GM23338 (cell line): ENCODE measurements around the gene HSD17B11. TPM values are rescaled to one million over a fixed set of nuclear protein-coding genes. Genes with fewer than 3 reads are reported as not detected.
A peak's percentile ranks its signal among the peaks of the same experiment; 100 is the strongest.
"Not testable (repeated sequence)": the region's sequence is repeated elsewhere in the genome, so short reads cannot be mapped to it uniquely, and the experiment has no call there.

Experiments used
- ATAC-seq: fragments of 200-7000 bp; cut with Tn5 transposase; 3 replicates; pipeline ENCODE4 v1.9.1; 2020
- DNase-seq: peaks from one replicate; pipeline ENCODE4 v3.0.0-alpha.2; 2015; ENCODE audit warnings: low spot score
- H2AFZ ChIP-seq: fragments of 200-600 bp; sonication (generic); 2 replicates; pipeline ENCODE4 v1.8.0; 2016; ENCODE audit warnings: antibody characterized with exemption, mild to moderate bottlenecking, moderate library complexity
- H3F3A ChIP-seq: fragments of 200-600 bp; sonication (generic); replicated peaks from 2 replicates; pipeline ENCODE4 v1.8.0; 2017; ENCODE audit warnings: antibody characterized with exemption, mixed run types, low read depth
- H3K27ac ChIP-seq: fragments of 200-600 bp; sonication (generic); 2 replicates; pipeline ENCODE4 v1.6.1; 2016; ENCODE audit warnings: low read depth
- H3K27me3 ChIP-seq: fragments of 200-600 bp; sonication (generic); 2 replicates; pipeline ENCODE4 v1.8.0; 2016; ENCODE audit warnings: mild to moderate bottlenecking, mixed run types, moderate library complexity; ENCODE audit not compliant: insufficient read depth
- H3K36me3 ChIP-seq: fragments of 200-600 bp; sonication (generic); 2 replicates; pipeline ENCODE4 v1.8.0; 2016; ENCODE audit warnings: mild to moderate bottlenecking; ENCODE audit not compliant: insufficient read depth
- H3K4me1 ChIP-seq: fragments of 200-600 bp; sonication (generic); 2 replicates; pipeline ENCODE4 v1.8.0; 2016; ENCODE audit warnings: mild to moderate bottlenecking, moderate library complexity; ENCODE audit not compliant: insufficient read depth
- H3K4me2 ChIP-seq: fragments of 200-600 bp; sonication (generic); 2 replicates; pipeline ENCODE4 v1.7.1; 2017; ENCODE audit warnings: mixed run types
- H3K4me3 ChIP-seq: fragments of 200-600 bp; sonication (generic); 2 replicates; pipeline ENCODE4 v1.6.1; 2016; ENCODE audit warnings: mixed run types
- H3K79me2 ChIP-seq: fragments of 200-600 bp; sonication (generic); replicated peaks from 2 replicates; pipeline ENCODE4 v1.8.0; 2017; ENCODE audit warnings: mild to moderate bottlenecking; ENCODE audit not compliant: insufficient read depth
- H3K9me2 ChIP-seq: fragments of 200-600 bp; sonication (generic); 2 replicates; pipeline ENCODE4 v1.8.0; 2017; ENCODE audit not compliant: insufficient read depth
- H4K20me1 ChIP-seq: fragments of 200-600 bp; sonication (generic); replicated peaks from 2 replicates; pipeline ENCODE4 v1.8.0; 2017; ENCODE audit warnings: mild to moderate bottlenecking; ENCODE audit not compliant: insufficient read depth
- H3K27ac Mint-ChIP-seq: 2 replicates; pipeline ENCODE4 v1.8.0; 2020; ENCODE audit warnings: inconsistent platforms, mild to moderate bottlenecking, moderate library complexity, mixed read lengths
- H3K27me3 Mint-ChIP-seq: 3 replicates; pipeline ENCODE4 v1.8.0; 2022; ENCODE audit warnings: low read depth, mild to moderate bottlenecking, moderate library complexity, mixed read lengths, inconsistent platforms; ENCODE audit not compliant: insufficient read depth, poor library complexity
- H3K36me3 Mint-ChIP-seq: 3 replicates; pipeline ENCODE4 v1.8.0; 2021; ENCODE audit warnings: low read depth, mild to moderate bottlenecking, inconsistent platforms, moderate library complexity, mixed read lengths
- H3K4me1 Mint-ChIP-seq: 3 replicates; pipeline ENCODE4 v1.8.0; 2020; ENCODE audit warnings: mild to moderate bottlenecking, inconsistent platforms, mixed read lengths
- H3K4me3 Mint-ChIP-seq: 3 replicates; pipeline ENCODE4 v1.8.0; 2021; ENCODE audit warnings: moderate library complexity, mild to moderate bottlenecking, inconsistent platforms, mixed read lengths
- H3K9me3 Mint-ChIP-seq: 3 replicates; pipeline ENCODE4 v1.8.0; 2020; ENCODE audit warnings: moderate library complexity, mild to moderate bottlenecking, inconsistent platforms, mixed read lengths
- CREB1 ChIP-seq: fragments of 250-450 bp; sonication (Bioruptor Pico); IDR thresholded peaks from 2 replicates; pipeline ENCODE4 v1.5.0; 2020; ENCODE audit warnings: low read depth, mild to moderate bottlenecking, moderate library complexity
- ETS1 ChIP-seq: IDR thresholded peaks from 2 replicates; pipeline ENCODE4 v1.6.1; 2016; ENCODE audit warnings: antibody characterized with exemption
- EZH2 ChIP-seq: fragments of 200-600 bp; sonication (generic); IDR thresholded peaks from one replicate; pipeline ENCODE4 v1.8.0; 2017; ENCODE audit warnings: antibody characterized with exemption, mild to moderate bottlenecking, low read depth; ENCODE audit not compliant: unreplicated experiment
- EZH2phosphoT487 ChIP-seq: fragments of 200-600 bp; sonication (generic); IDR thresholded peaks from one replicate; pipeline ENCODE4 v1.8.1; 2018; ENCODE audit warnings: antibody characterized with exemption; ENCODE audit not compliant: unreplicated experiment
- JUNB ChIP-seq: IDR thresholded peaks from one replicate; pipeline ENCODE4 v1.6.1; 2016; ENCODE audit warnings: antibody characterized with exemption; ENCODE audit not compliant: unreplicated experiment
- NANOG ChIP-seq: IDR thresholded peaks from 2 replicates; pipeline ENCODE4 v1.6.1; 2016; ENCODE audit warnings: antibody characterized with exemption, borderline replicate concordance
- POLR2AphosphoS5 ChIP-seq: IDR thresholded peaks from 2 replicates; pipeline ENCODE4 v1.6.1; 2016; ENCODE audit warnings: antibody characterized with exemption, low read depth
- ZNF331 ChIP-seq: fragments of 250-450 bp; sonication (Bioruptor Pico); IDR thresholded peaks from 2 replicates; pipeline ENCODE4 v1.5.0; 2020; ENCODE audit warnings: low read depth, mild to moderate bottlenecking, moderate library complexity
- polyA plus RNA-seq: library from polyadenylated mRNA; unstranded; fragments of >200 nt; fragmentation: Nextera tagmentation; extraction: Ambion mirVana; gene quantifications from 2 replicates; pipeline ENCODE4 v1.2.1, GENCODE V29; 2016
- total RNA-seq: library from RNA; depleted of rRNA; stranded (reverse); fragments of >200 nt; shearing (Covaris generic); gene quantifications from 2 replicates; pipeline ENCODE4 v1.2.3, GENCODE V29; 2014
- TF ChIP-seq, protein P1 (sequence below): IDR thresholded peaks from one replicate; pipeline ENCODE4 v1.6.1; 2018; ENCODE audit warnings: antibody characterized with exemption; ENCODE audit not compliant: unreplicated experiment

The HSD17B11 gene
- total and polyA plus RNA-seq, 2 experiments from 2014 or later = 9.7 to 14.8 TPM

DNA sequence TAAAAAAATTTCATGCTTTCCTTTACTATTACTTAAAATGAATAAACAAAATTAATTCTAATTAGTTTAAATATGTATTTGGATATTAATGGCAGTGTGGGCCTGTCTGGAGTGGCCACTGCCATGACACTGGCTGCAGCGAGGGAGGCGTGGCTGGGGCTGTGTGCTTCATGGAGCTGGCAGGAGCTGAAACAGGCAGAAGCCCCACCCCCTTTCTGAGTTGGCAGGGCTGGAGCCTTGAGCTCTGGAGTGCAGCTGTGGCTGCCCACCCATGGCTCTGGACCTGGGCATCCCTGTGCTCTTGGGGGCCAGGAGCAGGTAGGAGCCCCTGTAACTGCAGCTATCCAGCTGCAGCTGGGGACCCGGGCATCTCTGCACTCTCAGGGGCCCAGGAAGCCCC, 8.2 kb upstream of the HSD17B11 start:
- Histone ChIP-seq H3K27ac (no peak overlapping the region), H3K4me2 (no peak overlapping the region), H3K36me3 (no peaks in the 10 kb centered on the region), H3K27me3 (no peaks in the 10 kb centered on the region), H3K4me3 (no peak overlapping the region), H3K4me1 (no peaks in the 10 kb centered on the region), H2AFZ (no peak overlapping the region), H3F3A (no peaks in the 10 kb centered on the region), H3K9me2 (no peaks in the 10 kb centered on the region), H3K79me2 (no peaks in the 10 kb centered on the region), H4K20me1 (no peaks in the 10 kb centered on the region)
- H3K27me3 Mint-ChIP-seq = no peaks in the 10 kb centered on the region
- no peak for TF ChIP-seq ZNF331 (CRISPR knock-in tag)
- no peak for TF ChIP-seq JUNB
- TF ChIP-seq EZH2phosphoT487 = no peak
- TF ChIP-seq EZH2 = no peak
- TF ChIP-seq POLR2AphosphoS5 = no peak
- peak; percentile 71 for ATAC-seq
- no peak overlapping the region for H3K4me3 Mint-ChIP-seq
- H3K27ac Mint-ChIP-seq = no peak overlapping the region
- H3K4me1 Mint-ChIP-seq = no peaks in the 10 kb centered on the region
- peaks cover 7% of the 10 kb centered on the region; the same call in 2 of the 3 replicates for H3K36me3 Mint-ChIP-seq
- peaks cover 19% of the 10 kb centered on the region; the same call in 2 of the 3 replicates for H3K9me3 Mint-ChIP-seq
- no peak for DNase-seq

DNA sequence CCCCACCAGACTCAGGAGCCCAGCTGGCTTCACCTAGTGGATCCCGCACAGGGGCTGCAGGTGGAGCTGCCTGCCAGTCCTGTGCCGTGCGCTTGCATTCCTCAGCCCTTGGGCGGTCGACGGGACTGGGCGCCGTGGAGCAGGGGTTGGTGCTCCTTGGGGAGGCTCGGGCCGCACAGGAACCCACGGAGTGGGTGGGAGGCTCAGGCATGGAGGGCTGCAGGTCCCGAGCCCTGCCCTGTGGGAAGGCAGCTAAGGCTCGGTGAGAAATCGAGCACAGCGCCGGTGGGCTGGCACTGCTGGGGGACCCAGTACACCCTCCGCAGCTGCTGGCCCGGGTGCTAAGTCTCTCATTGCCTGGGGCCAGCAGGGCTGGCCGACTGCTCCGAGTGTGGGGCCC, 4.9 kb upstream of the HSD17B11 start:
- H3K27me3 Mint-ChIP-seq, H3K27ac ChIP-seq, H3K9me3 Mint-ChIP-seq, H3K4me3 Mint-ChIP-seq, H3K9me2 ChIP-seq, DNase-seq, H3K4me3 ChIP-seq, H3F3A ChIP-seq, H3K27me3 ChIP-seq, H3K4me1 ChIP-seq, H3K4me2 ChIP-seq, H3K36me3 Mint-ChIP-seq, H4K20me1 ChIP-seq, ATAC-seq, H3K27ac Mint-ChIP-seq, H2AFZ ChIP-seq, H3K4me1 Mint-ChIP-seq, H3K36me3 ChIP-seq, H3K79me2 ChIP-seq: not testable (repeated sequence)

DNA sequence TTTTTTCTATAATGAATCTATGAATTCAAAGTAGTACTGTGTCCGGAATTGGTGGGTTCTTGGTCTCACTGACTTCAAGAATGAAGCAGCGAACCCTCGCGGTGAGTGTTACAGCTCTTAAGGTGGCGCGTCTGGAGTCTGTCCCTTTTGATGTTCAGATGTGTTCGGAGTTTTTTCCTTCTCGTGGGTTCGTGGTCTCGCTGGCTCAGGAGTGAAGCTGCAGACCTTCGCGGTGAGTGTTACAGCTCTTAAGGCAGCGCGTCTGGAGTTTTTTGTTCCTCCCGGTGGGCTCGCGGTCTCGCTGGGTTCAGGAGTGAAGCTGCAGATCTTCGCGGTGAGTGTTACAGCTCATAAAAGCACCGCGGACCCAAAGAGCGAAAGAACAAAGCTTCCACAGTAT, 4.1 kb upstream of the HSD17B11 start:
- H3K79me2 ChIP-seq, H3K4me1 ChIP-seq, H3K4me1 Mint-ChIP-seq, H3K27ac ChIP-seq, H3K9me3 Mint-ChIP-seq, ATAC-seq, H3K4me3 Mint-ChIP-seq, H3K9me2 ChIP-seq, H2AFZ ChIP-seq, H3K27me3 ChIP-seq, H4K20me1 ChIP-seq, H3K27ac Mint-ChIP-seq, H3K27me3 Mint-ChIP-seq, DNase-seq, H3K4me2 ChIP-seq, H3F3A ChIP-seq, H3K36me3 Mint-ChIP-seq, H3K4me3 ChIP-seq, H3K36me3 ChIP-seq: not testable (repeated sequence)

- ATAC-seq = no peak
- 0 out of 2 replicates have a peak overlapping the region, but pooled peaks have one; percentile 84 for H3K4me2 ChIP-seq
- TF ChIP-seq NANOG (no peak), EZH2phosphoT487 (no peak), EZH2 (no peak), ETS1 (no peak), CREB1 (CRISPR knock-in tag) (no peak)
- TF ChIP-seq, protein P1, sequence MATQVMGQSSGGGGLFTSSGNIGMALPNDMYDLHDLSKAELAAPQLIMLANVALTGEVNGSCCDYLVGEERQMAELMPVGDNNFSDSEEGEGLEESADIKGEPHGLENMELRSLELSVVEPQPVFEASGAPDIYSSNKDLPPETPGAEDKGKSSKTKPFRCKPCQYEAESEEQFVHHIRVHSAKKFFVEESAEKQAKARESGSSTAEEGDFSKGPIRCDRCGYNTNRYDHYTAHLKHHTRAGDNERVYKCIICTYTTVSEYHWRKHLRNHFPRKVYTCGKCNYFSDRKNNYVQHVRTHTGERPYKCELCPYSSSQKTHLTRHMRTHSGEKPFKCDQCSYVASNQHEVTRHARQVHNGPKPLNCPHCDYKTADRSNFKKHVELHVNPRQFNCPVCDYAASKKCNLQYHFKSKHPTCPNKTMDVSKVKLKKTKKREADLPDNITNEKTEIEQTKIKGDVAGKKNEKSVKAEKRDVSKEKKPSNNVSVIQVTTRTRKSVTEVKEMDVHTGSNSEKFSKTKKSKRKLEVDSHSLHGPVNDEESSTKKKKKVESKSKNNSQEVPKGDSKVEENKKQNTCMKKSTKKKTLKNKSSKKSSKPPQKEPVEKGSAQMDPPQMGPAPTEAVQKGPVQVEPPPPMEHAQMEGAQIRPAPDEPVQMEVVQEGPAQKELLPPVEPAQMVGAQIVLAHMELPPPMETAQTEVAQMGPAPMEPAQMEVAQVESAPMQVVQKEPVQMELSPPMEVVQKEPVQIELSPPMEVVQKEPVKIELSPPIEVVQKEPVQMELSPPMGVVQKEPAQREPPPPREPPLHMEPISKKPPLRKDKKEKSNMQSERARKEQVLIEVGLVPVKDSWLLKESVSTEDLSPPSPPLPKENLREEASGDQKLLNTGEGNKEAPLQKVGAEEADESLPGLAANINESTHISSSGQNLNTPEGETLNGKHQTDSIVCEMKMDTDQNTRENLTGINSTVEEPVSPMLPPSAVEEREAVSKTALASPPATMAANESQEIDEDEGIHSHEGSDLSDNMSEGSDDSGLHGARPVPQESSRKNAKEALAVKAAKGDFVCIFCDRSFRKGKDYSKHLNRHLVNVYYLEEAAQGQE = no peak
Observed at GRCh38 chr4:87392183-87392582, 1.2 kb upstream of the HSD17B11 start.

More at GRCh38 chr4:87392183-87392582, 1.2 kb upstream of the HSD17B11 start:
- no peaks in the 10 kb centered on the region for H3K27me3 ChIP-seq
- H2AFZ ChIP-seq = no peak overlapping the region
- H3K36me3 ChIP-seq = no peaks in the 10 kb centered on the region
- no peaks in the 10 kb centered on the region for H3K4me1 ChIP-seq
- peaks cover 4% of the 10 kb centered on the region; the same call in 1 of the 2 replicates for H3K9me2 ChIP-seq
- no peaks in the 10 kb centered on the region for H4K20me1 ChIP-seq
- no peak overlapping the region for H3K4me3 ChIP-seq
- H3K79me2 ChIP-seq = peaks cover 17% of the 10 kb centered on the region; the same call in 1 of the 2 replicates
- no peak overlapping the region for H3K27ac ChIP-seq
- H3K9me3 Mint-ChIP-seq = peaks cover 4% of the 10 kb centered on the region; the same call in 1 of the 3 replicates
- no peak for DNase-seq
- no peak overlapping the region for H3K27ac Mint-ChIP-seq
- H3K4me1 Mint-ChIP-seq = peaks cover 3% of the 10 kb centered on the region; the same call in 1 of the 3 replicates
- no peak overlapping the region for H3K4me3 Mint-ChIP-seq
- H3K36me3 Mint-ChIP-seq = peaks cover 9% of the 10 kb centered on the region
- peaks cover 2% of the 10 kb centered on the region for H3K27me3 Mint-ChIP-seq
- no peaks in the 10 kb centered on the region for H3F3A ChIP-seq
